Heart left ventricle (tissue), 16 donors: ENCODE results near the gene DNM3. TPM values are rescaled to one million over a fixed set of nuclear protein-coding genes. Genes with fewer than 3 reads are reported as not detected.

Experiments
- ATAC-seq, 4 donors: fragments of 200-7000 bp; cut with Tn5 transposase; one replicate each; pipeline ENCODE4 v1.9.1; 2020 to 2022; ENCODE audit warnings: moderate library complexity in 4 of 4, mild to moderate bottlenecking in 3 of 4, moderate number of reproducible peaks in 1 of 4
- DNase-seq, 5 donors: peaks; one replicate each; pipeline ENCODE4 v3.0.0-alpha.2; 2020
- H3K27ac ChIP-seq, 12 donors: fragments of 200-600 bp; sonication (generic) in 4 of 12; one replicate each; pipeline versions ENCODE4 v1.5.0 to v1.8.0; 2016 to 2022; ENCODE audit warnings: mild to moderate bottlenecking in 2 of 12
- H3K27me3 ChIP-seq, 9 donors: fragments of 200-600 bp; sonication (generic) in 2 of 9; one replicate each; pipeline versions ENCODE4 v1.5.1 to v1.8.0; 2016 to 2022; ENCODE audit warnings: mild to moderate bottlenecking in 3 of 9
- H3K36me3 ChIP-seq, 9 donors: fragments of 200-600 bp; sonication (generic) in 2 of 9; one replicate each; pipeline versions ENCODE4 v1.5.0 to v1.8.0; 2018 to 2022; ENCODE audit warnings: mild to moderate bottlenecking in 2 of 9
- H3K4me1 ChIP-seq, 12 donors: fragments of 200-600 bp; sonication (generic) in 4 of 12; one replicate each; pipeline versions ENCODE4 v1.5.0 to v1.8.0; 2016 to 2022; ENCODE audit warnings: mild to moderate bottlenecking in 3 of 12
- H3K4me3 ChIP-seq, 12 donors: fragments of 200-600 bp; sonication (generic) in 4 of 12; one replicate each; pipeline versions ENCODE4 v1.5.0 to v1.8.0; 2017 to 2022; ENCODE audit warnings: mild to moderate bottlenecking in 9 of 12, moderate library complexity in 4 of 12
- H3K9me3 ChIP-seq, 12 donors: fragments of 200-600 bp; sonication (generic) in 4 of 12; one replicate each; pipeline versions ENCODE4 v1.5.0 to v1.8.0; 2016 to 2022; ENCODE audit warnings: mild to moderate bottlenecking in 1 of 12
- CTCF ChIP-seq, 12 donors: fragments of 200-600 bp; sonication (generic) in 4 of 12; IDR thresholded peaks; one replicate each; pipeline versions ENCODE4 v1.5.0 to v1.8.0; 2018 to 2022; ENCODE audit warnings: antibody characterized with exemption in 12 of 12, mild to moderate bottlenecking in 5 of 12
- POLR2A ChIP-seq, 2 donors: fragments of 450-650 bp; IDR thresholded peaks; one replicate each; pipeline ENCODE4 v1.6.1; 2017; ENCODE audit warnings: antibody characterized with exemption in 2 of 2, mild to moderate bottlenecking in 2 of 2, moderate library complexity in 2 of 2
- WGBS, 4 donors: extraction: QIAGEN DNeasy Blood & Tissue Kit in 2 of 4; methylation state at CpG; one replicate each; pipeline versions ENCODE4 v1.1.5 to v1.1.7; 2013 to 2018; 5-methylcytosine and 5-hydroxymethylcytosine counted together
- intact Hi-C, 10 donors: fragments of 100-400 bp; cut with DNase I; formaldehyde crosslinking; loops; one replicate each; pipeline versions ENCODE4 v1.11.1 to v1.14.2; 2022
- polyA plus RNA-seq, 2 donors: library from polyadenylated mRNA; stranded (reverse); fragments of 200-250 nt; gene quantifications; one replicate each; pipeline ENCODE4 v1.2.3, GENCODE V29; 2013
- total RNA-seq, 9 donors: library from RNA; depleted of rRNA in 2 of 9; stranded (reverse); fragments of >200 nt in 2 of 9; fragmentation: NEBNext Ultra II Directional in 3 of 9; extraction: Animal tissue kit (Norgen Biotek cat#: 25700) in 3 of 9; gene quantifications; one replicate each; pipeline versions ENCODE4 v1.1.0 to v1.2.4, GENCODE V29; 2016 to 2023
- donor health status: ischemic (EF 13 %, LVEDD 7.1; RV severe dilation, severe dysfunction).
- donor health status: healthy with polysubstance abuse.
- donor health status: DM: no; HTN: yes; CAD: no.
- donor health status: DM: no; HTN: no; CAD: no.
- donor health status: ischemic (EF 25% LVEDD 6.9; RV normal size, moderate dysfunction).
- donor health status: ischemic (EF 25% LVEDD 5.7; RV mildly dilated, moderate dysfunction).
- donor health status: healthy.
- donor health status: DM: yes; HTN: yes; CAD: no.
- donor health status: ischemic (EF 35%, LVEDD 5.7; RV mildly dilated, moderate dysfunction).
- donor health status: nonischemic (EF 11% LVEDD 7.7; RV severe dilation, severe dysfunction).
- donor health status: DM: yes; HTN: yes; CAD: no.
- donor health status: PGD.
- donor health status: ischemic (EF 29% LVEDD 5.4; RV normal size, mild dysfunction).
- donor health status: nonischemic (EF 23%, LVEDD 6.1; RV moderate dilation, normal function).

DNM3 gene
- total and polyA plus RNA-seq, 11 donors: 0.44 to 3.9 (median 1.9) TPM

- H3K27ac ChIP-seq: no peak overlapping the region
- H3K9me3 ChIP-seq: no peaks in the 10 kb centered on the region
- TF ChIP-seq POLR2A (IDR thresholded peaks at IDR 0.05) (no peak), CTCF (IDR thresholded peaks at IDR 0.05) (no peak)
- ATAC-seq (no peak), DNase-seq (no peak)
- H3K27me3 ChIP-seq: no peaks in the 10 kb centered on the region
- no peaks in the 10 kb centered on the region for H3K36me3 ChIP-seq
- H3K4me1 ChIP-seq: peaks cover 0 to 11% (median 0%) of the 10 kb centered on the region in 12 donors
- no peak overlapping the region for H3K4me3 ChIP-seq
- intact Hi-C loops: loop anchor here in 1 of 10 donors (5.0 kb wide), 1 partner anchor 49 kb away; no protein-coding TSS in a partner anchor
- WGBS, 4 donors: 94 to 100% (median 96%) methylated on average over 1 of the region's 1 CpG
Observed at GRCh38 chr1:172266528-172267174, 425.4 kb downstream of the DNM3 start.

- WGBS, 4 donors: 93 to 96% (median 95%) methylated on average over 3 of the region's 3 CpGs
- no peak overlapping the region for H3K4me3 ChIP-seq
- no peaks in the 10 kb centered on the region for H3K27me3 ChIP-seq
- no peaks in the 10 kb centered on the region for H3K36me3 ChIP-seq
- TF ChIP-seq POLR2A (IDR thresholded peaks at IDR 0.05): no peak
- TF ChIP-seq CTCF (IDR thresholded peaks at IDR 0.05): no peak
- peaks cover 0 to 11% (median 0%) of the 10 kb centered on the region in 12 donors for H3K4me1 ChIP-seq
- intact Hi-C loops: loop anchor here in 1 of 10 donors (5.0 kb wide), 1 partner anchor 51 kb away; no protein-coding TSS in a partner anchor
- no peaks in the 10 kb centered on the region for H3K9me3 ChIP-seq
- ATAC-seq: no peak
- no peak overlapping the region for H3K27ac ChIP-seq
- no peak for DNase-seq
Observed at GRCh38 chr1:172268237-172268636, 426.9 kb downstream of the DNM3 start.

- peaks cover 0 to 11% (median 0%) of the 10 kb centered on the region in 12 donors for H3K4me1 ChIP-seq
- ATAC-seq (no peak), DNase-seq (no peak)
- H3K27ac ChIP-seq: no peak overlapping the region
- no peaks in the 10 kb centered on the region for H3K36me3 ChIP-seq
- H3K27me3 ChIP-seq: no peaks in the 10 kb centered on the region
- H3K4me3 ChIP-seq: no peak overlapping the region
- 96 to 99% (median 98%) methylated on average over 5 of the region's 5 CpGs for WGBS, 4 donors
- intact Hi-C loops: loop anchor here in 1 of 10 donors (5.0 kb wide), 1 partner anchor 52 kb away; no protein-coding TSS in a partner anchor
- H3K9me3 ChIP-seq: no peaks in the 10 kb centered on the region
- no peak for TF ChIP-seq POLR2A (IDR thresholded peaks at IDR 0.05)
- no peak for TF ChIP-seq CTCF (IDR thresholded peaks at IDR 0.05)
Observed at GRCh38 chr1:172269084-172269483, 427.8 kb downstream of the DNM3 start.

- whole genome bisulfite sequencing, 4 donors: 86 to 95% (median 91%) methylated on average over 3 of the region's 3 CpGs
- no peak overlapping the region for H3K4me3 ChIP-seq
- intact Hi-C loops: loop anchor here in 1 of 10 donors (5.0 kb wide), 1 partner anchor 52 kb away; no protein-coding TSS in a partner anchor
- H3K27me3 ChIP-seq: no peaks in the 10 kb centered on the region
- no peaks in the 10 kb centered on the region for H3K9me3 ChIP-seq
- TF ChIP-seq CTCF (IDR thresholded peaks at IDR 0.05) (no peak), POLR2A (IDR thresholded peaks at IDR 0.05) (no peak)
- DNase-seq (no peak), ATAC-seq (no peak)
- H3K4me1 ChIP-seq: peaks cover 0 to 11% (median 0%) of the 10 kb centered on the region in 12 donors
- H3K36me3 ChIP-seq: no peaks in the 10 kb centered on the region
- no peak overlapping the region for H3K27ac ChIP-seq
Observed at GRCh38 chr1:172269644-172270043, 428.3 kb downstream of the DNM3 start.
